GM19023 (cell line): ENCODE measurements around the gene SUN1.
A peak's percentile ranks its signal among the peaks of the same experiment; 100 is the strongest.

ENCODE experiments used
- ATAC-seq: cut with Tn5 transposase; IDR thresholded peaks from one replicate; pipeline ENCODE4 v1.9.1; 2021; ENCODE audit warnings: mild to moderate bottlenecking, moderate library complexity; ENCODE audit not compliant: unreplicated experiment

Gene SUN1

DNA sequence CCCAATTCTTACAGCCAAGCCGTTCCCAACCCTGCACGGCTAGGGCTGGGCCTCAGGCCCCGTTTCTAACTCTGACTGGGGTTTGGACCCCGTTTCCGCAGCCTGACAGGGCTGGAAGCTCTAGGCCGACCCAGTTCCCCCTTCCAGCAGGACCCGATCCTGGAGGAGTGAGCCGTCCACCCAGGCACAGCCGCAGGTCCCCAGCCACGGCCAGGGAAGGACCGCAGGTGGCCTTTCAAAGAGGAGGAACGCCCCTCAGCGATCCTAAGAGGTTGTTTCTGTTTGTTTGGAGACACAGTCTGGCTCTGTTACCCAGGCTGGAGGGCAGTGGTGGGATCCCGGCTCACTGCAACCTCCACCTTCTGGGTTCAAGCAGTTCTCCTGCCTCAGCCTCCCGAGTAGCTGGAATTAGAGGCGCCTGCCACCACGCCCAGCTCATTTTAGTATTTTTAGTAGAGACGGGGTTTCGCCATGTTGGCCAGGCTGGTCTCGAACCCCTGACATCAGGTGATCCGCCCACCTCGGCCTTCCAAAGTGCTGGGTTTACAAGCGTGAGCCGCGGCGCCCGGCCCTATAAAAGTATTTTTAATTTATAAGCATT, 43.3 kb downstream of the SUN1 start:
- ATAC-seq = no peak

- ATAC-seq = peak; percentile 79
These were observed 44.0 kb downstream of the SUN1 start, which contains the start of gene GET4 for GRCh38 chr7:876077-876971. Gene GET4, plus strand, starts transcription at chr7:876554. Its CDS starts 92 bp downstream, at chr7:876646.

GRCh38 chr7:876972-877311, 44.7 kb downstream of the SUN1 start:
- peak; percentile 34 for ATAC-seq

DNA sequence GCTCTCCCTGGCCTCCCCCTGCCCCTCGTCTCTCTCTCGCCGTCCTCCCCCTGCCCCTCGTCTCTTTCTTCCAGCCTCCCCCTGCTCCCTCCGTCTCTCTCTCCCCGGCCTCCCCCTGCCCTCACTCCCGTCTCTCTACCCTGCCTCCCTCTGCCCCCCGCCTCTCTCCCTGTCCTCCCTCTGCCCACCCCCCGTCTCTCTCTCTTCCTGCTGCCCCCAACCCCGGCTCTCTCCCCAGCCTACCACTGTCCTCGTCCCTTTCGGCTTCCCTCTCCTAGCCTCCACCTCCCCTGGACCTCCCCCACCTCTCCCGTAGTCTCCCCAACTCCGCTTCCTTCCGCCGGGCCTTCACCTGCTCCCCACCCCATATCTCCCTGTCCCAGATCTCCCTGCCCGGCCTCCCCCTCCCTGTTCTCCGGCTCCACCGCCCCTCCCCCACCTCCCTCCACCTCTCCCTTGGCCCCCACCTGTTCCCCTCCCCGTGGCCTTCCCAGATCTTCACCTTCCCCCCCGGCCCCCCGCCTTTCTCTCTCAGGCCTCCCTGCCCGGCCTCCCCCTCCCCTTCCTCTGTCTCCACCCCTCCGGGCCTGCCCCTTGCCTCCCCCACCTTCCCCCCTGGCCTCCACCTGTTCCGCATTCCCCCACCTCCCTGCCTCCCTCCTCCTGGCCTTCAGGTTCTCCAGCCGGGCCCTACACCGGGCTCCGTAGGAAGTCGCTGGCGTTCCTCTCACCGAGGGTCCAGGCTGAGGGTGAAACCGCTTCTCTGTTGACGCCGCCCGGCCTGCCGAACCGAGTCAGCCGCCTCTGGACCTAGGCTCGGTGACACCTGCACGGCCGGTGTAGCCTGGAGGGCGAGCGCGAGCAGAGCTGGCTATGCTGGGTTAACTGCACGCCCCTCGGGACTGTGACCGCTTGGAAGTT, 45.3 kb downstream of the SUN1 start:
- no peak for ATAC-seq

DNA sequence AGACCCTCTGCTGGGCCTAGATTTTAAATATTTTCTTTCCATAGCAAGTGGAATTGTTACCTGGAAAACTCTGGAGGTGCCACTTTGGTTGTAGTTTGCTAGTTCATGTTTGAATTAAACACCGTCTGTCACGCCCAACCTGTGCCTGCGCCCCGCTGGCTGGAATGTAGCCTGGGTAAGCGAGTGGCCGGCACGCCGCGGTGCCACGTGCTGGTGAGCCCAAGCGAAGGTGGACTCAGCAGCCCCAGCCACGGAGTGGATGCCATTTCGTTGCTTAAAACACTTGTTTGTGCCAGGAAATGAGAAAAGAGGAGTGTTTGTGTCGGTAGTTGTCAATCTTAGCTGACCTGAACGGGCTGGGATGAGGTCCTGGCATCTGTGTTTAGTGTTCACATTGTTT, 46.8 kb downstream of the SUN1 start:
- ATAC-seq = no peak

- no peak for ATAC-seq
These were observed 47.4 kb downstream of the SUN1 start for GRCh38 chr7:879706-880105.

- ATAC-seq = no peak
These were observed 48.2 kb downstream of the SUN1 start for GRCh38 chr7:880450-880849.

- ATAC-seq = no peak
These were observed 49.4 kb downstream of the SUN1 start for GRCh38 chr7:881441-882234.

DNA sequence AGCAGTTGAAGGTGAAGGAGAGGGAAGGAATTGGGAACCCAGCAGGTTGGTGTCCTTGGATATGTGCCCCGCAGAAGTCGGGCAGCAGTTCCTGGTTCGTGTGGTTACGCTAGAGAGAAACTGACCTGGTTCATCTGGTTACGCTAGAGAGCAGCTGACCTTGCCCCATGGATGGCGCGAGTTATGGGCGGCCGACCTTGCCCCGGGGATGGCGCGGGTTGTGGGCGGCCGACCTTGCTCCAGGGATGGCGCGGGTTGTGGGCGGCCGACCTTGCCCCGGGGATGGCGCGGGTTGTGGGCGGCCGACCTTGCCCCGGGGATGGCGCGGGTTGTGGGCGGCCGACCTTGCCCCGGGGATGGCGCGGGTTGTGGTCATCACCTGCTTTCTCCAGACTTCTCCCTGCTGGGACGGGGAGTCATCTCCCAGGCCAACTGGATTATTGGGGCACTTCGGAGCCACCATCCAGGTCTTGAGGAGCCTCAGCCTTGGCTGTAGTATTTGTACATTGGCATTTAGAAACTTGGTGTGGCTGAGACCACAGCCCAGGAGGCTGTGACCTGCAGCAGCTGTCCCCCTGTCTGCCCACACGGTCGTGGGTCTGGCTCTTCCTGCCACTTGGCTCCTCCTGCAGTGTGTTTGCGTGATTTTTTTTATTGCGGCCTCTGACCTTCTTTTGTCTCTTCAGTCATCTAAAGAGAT, 50.2 kb downstream of the SUN1 start:
- no peak for ATAC-seq

- no peak for ATAC-seq
These were observed 51.1 kb downstream of the SUN1 start for GRCh38 chr7:883055-884021.

GRCh38 chr7:884191-885003, 52.1 kb downstream of the SUN1 start:
- ATAC-seq = no peak

GRCh38 chr7:885261-885892, 53.1 kb downstream of the SUN1 start:
- no peak for ATAC-seq

DNA sequence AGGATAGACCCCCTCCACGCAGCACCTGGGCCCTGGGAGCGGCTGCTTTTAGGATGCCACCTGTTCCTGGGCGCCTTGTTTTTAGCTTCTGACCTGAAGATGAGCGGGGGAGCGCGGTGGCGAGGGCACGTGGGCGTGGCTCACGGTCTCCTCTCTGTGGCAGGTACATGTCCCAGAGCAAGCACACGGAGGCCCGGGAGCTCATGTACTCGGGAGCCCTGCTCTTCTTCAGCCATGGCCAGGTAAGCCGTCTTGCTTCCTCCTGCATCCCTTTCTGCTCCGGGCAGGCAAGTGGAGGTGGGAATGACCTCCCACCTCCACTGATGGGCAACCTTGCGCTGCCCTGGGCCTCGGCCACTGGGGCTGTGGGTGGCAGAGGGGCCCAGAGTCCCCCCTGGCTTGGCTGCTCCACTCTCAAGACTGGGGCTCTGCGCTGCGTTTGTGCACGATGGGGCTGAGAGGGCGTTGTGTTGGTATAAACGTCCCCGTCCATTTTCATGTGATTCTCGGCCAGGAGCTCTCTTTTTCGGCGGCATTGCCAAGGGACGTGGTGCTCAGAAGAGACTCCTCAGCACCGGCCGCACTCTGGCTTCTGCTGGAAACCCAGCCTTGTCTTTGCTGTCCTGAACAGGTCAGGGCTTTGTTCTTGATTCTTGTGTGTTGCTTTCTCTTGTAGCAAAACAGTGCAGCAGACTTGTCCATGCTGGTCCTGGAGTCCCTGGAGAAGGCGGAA, 53.8 kb downstream of the SUN1 start:
- ATAC-seq = no peak

GRCh38 chr7:886626-887487, 54.6 kb downstream of the SUN1 start:
- ATAC-seq = no peak

DNA sequence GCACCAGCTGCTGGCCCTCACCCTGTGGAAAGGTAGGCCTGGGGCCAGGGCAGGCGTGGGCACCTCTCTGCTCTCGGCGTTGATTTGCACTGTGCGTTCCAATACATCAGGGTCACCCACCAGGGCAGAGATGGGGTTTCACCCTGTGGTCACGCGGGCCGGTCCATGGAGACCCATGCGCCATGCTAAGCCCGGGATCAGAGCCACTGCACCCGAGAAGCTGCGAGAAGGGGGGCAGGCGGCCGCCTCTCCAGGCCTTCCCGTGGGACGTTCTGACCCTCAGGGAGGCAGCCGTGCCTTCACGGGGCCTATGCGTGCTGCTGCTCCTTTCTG, 55.2 kb downstream of the SUN1 start:
- ATAC-seq = no peak
